K562 (cell line): ENCODE data around the gene ULK3. TPM values are rescaled to one million over a fixed set of nuclear protein-coding genes. Genes with fewer than 3 reads are reported as not detected.

ENCODE experiments used
- ATAC-seq: fragments of 200-7000 bp; cut with Tn5 transposase; 3 replicates; pipeline ENCODE4 v1.9.1; 2020; ENCODE audit warnings: moderate library complexity
- BruUV-seq: library from RNA; stranded (reverse); fragments of 400-500 nt; replicated peaks from 2 replicates; lab custom pipeline; 2021; lab: Mats Ljungman, UMichigan
- CTCF ChIA-PET: fragments of 300-600 bp; formaldehyde crosslinking; extraction: SDS; loops from one replicate; lab custom pipeline; 2021; ENCODE audit warnings: low intra/inter-chr PET ratio; lab: Yijun Ruan, JAX
- POLR2A ChIA-PET: fragments of 300-600, 350-650 bp; sonication (Branson Sonifier 250); formaldehyde crosslinking; extraction: SDS; loops from one replicate; lab custom pipeline; 2021; ENCODE audit warnings: antibody characterized with exemption, inconsistent platforms; lab: Yijun Ruan, JAX
- DNase-seq, 4 experiments: peaks; one replicate each; pipeline versions ENCODE4 v3.0.0 to v3.0.0-alpha.2; 2011 to 2018; ENCODE audit warnings: low spot score in 3 of 4, mixed read lengths in 3 of 4; ENCODE audit errors: extremely low read depth in 1 of 4
- FAIRE-seq: peaks from 2 replicates; lab custom pipeline; 2011; peaks lifted over from hg19 to GRCh38; lab: Jason Lieb, UNC
- H2AFZ ChIP-seq: 2 replicates; pipeline ENCODE4 v1.6.0; 2011; ENCODE audit warnings: low read depth, low read length, control low read depth, inconsistent platforms
- H3K27ac ChIP-seq: fragments of 200-600 bp; 3 replicates; pipeline ENCODE4 v1.8.0; 2011; ENCODE audit warnings: low read depth, mild to moderate bottlenecking, control low read depth, inconsistent platforms, low read length, moderate library complexity, mixed read lengths; ENCODE audit errors: extremely low read depth
- H3K27me3 ChIP-seq, 2 experiments: fragments of 300-600 bp in 1 of 2; 2 replicates in 1 of 2; 3 replicates in 1 of 2; pipeline versions ENCODE4 v1.6.0 to v1.8.0; 2011; ENCODE audit warnings: inconsistent platforms in 2 of 2, low read length in 2 of 2, mild to moderate bottlenecking in 1 of 2, mixed read lengths in 1 of 2, moderate library complexity in 1 of 2; ENCODE audit not compliant: control insufficient read depth in 2 of 2, insufficient read depth in 2 of 2
- H3K36me3 ChIP-seq: fragments of 300-600 bp; 3 replicates; pipeline ENCODE4 v1.8.0; 2011; ENCODE audit warnings: mild to moderate bottlenecking, low read length, inconsistent platforms; ENCODE audit not compliant: control insufficient read depth, insufficient read depth
- H3K4me1 ChIP-seq, 2 experiments: fragments of 200-600 bp in 1 of 2; replicated peaks in 1 of 2; 2 replicates in 1 of 2; 3 replicates in 1 of 2; pipeline versions ENCODE4 v1.5.1 to v1.8.0; 2011; ENCODE audit warnings: inconsistent platforms in 2 of 2, low read length in 2 of 2, mild to moderate bottlenecking in 1 of 2, mixed read lengths in 1 of 2, moderate library complexity in 1 of 2; ENCODE audit not compliant: control insufficient read depth in 2 of 2, insufficient read depth in 2 of 2
- H3K4me2 ChIP-seq: 2 replicates; pipeline ENCODE4 v1.6.1; 2011; ENCODE audit warnings: low read length, control low read depth, inconsistent platforms, mixed read lengths; ENCODE audit not compliant: insufficient read depth
- H3K4me3 ChIP-seq: fragments of 200-600 bp; sonication (generic), shearing (Covaris generic); 2 replicates; pipeline ENCODE4 v1.5.1; 2016; ENCODE audit warnings: control low read depth, inconsistent platforms
- H3K79me2 ChIP-seq: fragments of 200-600 bp; 3 replicates; pipeline ENCODE4 v1.8.0; 2011; ENCODE audit warnings: low read length, inconsistent platforms; ENCODE audit not compliant: control insufficient read depth, insufficient read depth
- H3K9ac ChIP-seq, 2 experiments: 2 replicates each; pipeline versions ENCODE4 v1.6.0 to v1.6.1; 2011; ENCODE audit warnings: low read depth in 2 of 2, low read length in 2 of 2, control low read depth in 1 of 2, inconsistent platforms in 1 of 2, mild to moderate bottlenecking in 1 of 2, mixed read lengths in 1 of 2; ENCODE audit not compliant: insufficient read depth in 1 of 2
- H3K9me1 ChIP-seq: one replicate; pipeline ENCODE4 v1.6.0; 2011; ENCODE audit warnings: inconsistent platforms, mild to moderate bottlenecking, low read length, moderate library complexity; ENCODE audit not compliant: control insufficient read depth, insufficient read depth
- H3K9me3 ChIP-seq: replicated peaks from 2 replicates; pipeline ENCODE4 v1.5.1; 2011; ENCODE audit warnings: low read depth, low read length, inconsistent platforms; ENCODE audit not compliant: control insufficient read depth, insufficient read depth
- H4K20me1 ChIP-seq: replicated peaks from 2 replicates; pipeline ENCODE4 v1.6.1; 2011; ENCODE audit warnings: low read length, inconsistent platforms, mixed read lengths; ENCODE audit not compliant: control insufficient read depth, insufficient read depth
- E2F4 ChIP-seq: sonication (generic); formaldehyde crosslinking; IDR thresholded peaks from 2 replicates; pipeline ENCODE4 v1.8.0; 2022; ENCODE audit warnings: mild to moderate bottlenecking, low read depth, missing genetic modification reagents
- POLR2G ChIP-seq: fragments of 200-400 bp; formaldehyde crosslinking; IDR thresholded peaks from 2 replicates; pipeline ENCODE4 v1.6.1; 2017; ENCODE audit warnings: low read depth, mild to moderate bottlenecking, antibody characterized with exemption, low read length, moderate library complexity
- WGBS: fragments of 100-300 bp; shearing (Covaris generic); methylation state at CpG from one replicate; pipeline ENCODE4 v1.1.6; 2016; ENCODE audit warnings: low coverage, mixed read lengths; ENCODE audit not compliant: insufficient coverage; ENCODE audit errors: missing lambda C conversion rate; 5-methylcytosine and 5-hydroxymethylcytosine counted together
- in situ Hi-C: fragments of 300-500 bp; cut with MboI; formaldehyde crosslinking; loops from 4 replicates; pipeline ENCODE4 v1.15.0; 2018; ENCODE audit warnings: inconsistent platforms, mixed read lengths
- intact Hi-C: fragments of 100-400 bp; cut with micrococcal nuclease; formaldehyde crosslinking; loops from 2 replicates; pipeline ENCODE4 v1.14.2; 2022
- polyA plus RNA-seq, 8 experiments: library from polyadenylated mRNA; depleted of rRNA in 4 of 8; stranded (reverse) in 5 of 8; unstranded in 3 of 8; fragments of >200 nt; fragmentation: Nextera tagmentation in 2 of 8; fragmentation: Illumina TruSeq in 1 of 8; extraction: Ambion mirVana in 2 of 8; extraction: Trizol in 1 of 8; gene quantifications; 2 replicates each; pipeline versions ENCODE4 v1.2.1 to v1.2.3, GENCODE V29; 2011 to 2014; ENCODE audit warnings: inconsistent platforms in 1 of 8, missing spikeins in 1 of 8
- total RNA-seq, 7 experiments: library from RNA; depleted of rRNA in 6 of 7; stranded (reverse); fragments of >200 nt in 6 of 7; fragmentation: Illumina TruSeq in 2 of 7; extraction: Trizol in 2 of 7; gene quantifications; 2 replicates each; pipeline versions ENCODE4 v1.2.1 to v1.2.3, GENCODE V29; 2011 to 2021; ENCODE audit warnings: low replicate concordance in 1 of 7

The ULK3 gene
- total and polyA plus RNA-seq, 9 of the 15 experiments (the other 6 are each of a cell fraction or from before 2014, with no cell fraction given) = 0.68 to 68.0 (median 34.9) TPM

- Histone ChIP-seq H3K9ac (peak overlapping the region in 1 of 2 experiments; percentile 29; a peak in 1 of 4 replicates), H3K4me2 (no peak overlapping the region), H2AFZ (no peak overlapping the region), H3K9me3 (no peaks in the 10 kb centered on the region), H3K9me1 (peaks cover 8% of the 10 kb centered on the region), H3K4me3 (no peak overlapping the region), H3K4me1 (peaks cover 12 to 51% of the 10 kb centered on the region in 2 experiments; a peak in 4 of 5 replicates), H3K27ac (no peak overlapping the region), H3K27me3 (no peaks in the 10 kb centered on the region), H3K36me3 (peaks cover 53% of the 10 kb centered on the region; the same call in 1 of the 3 replicates), H4K20me1 (peaks cover 8% of the 10 kb centered on the region; the same call in 1 of the 2 replicates), H3K79me2 (peaks cover 14% of the 10 kb centered on the region; the same call in 2 of the 3 replicates)
- WGBS = 80% methylated on average over 1 of the region's 10 CpGs
- ChIA-PET POLR2A (interaction anchor here (0.6 to 1.7 kb wide), 5 partner anchors 9 to 1004 kb away, joined by 3 to 5 read pairs (median 3); no protein-coding TSS in a partner anchor), CTCF (no interaction called here)
- ATAC-seq (no peak), FAIRE-seq (no peak), DNase-seq (no peak)
- TF ChIP-seq POLR2G (peak; percentile 29; the same call in 1 of the 2 replicates), E2F4 (no peak)
- in situ Hi-C loops = no loop called here
- no TSS peak for BruUV-seq
- intact Hi-C loops = loop anchor here (5.0 kb wide), 1 partner anchor 66 kb away; no protein-coding TSS in a partner anchor
These were observed 4.8 kb downstream of the ULK3 start for GRCh38 chr15:74838137-74838516.
